Measurements from ENCODE around the gene TENM4.

TENM4 gene

GRCh38 chr11:79447038-79447786 is 6.4 kb upstream of the TENM4 start:
- DNase-seq = no peak

GRCh38 chr11:79444923-79445322 is 4.1 kb upstream of the TENM4 start:
- no peak for DNase-seq

GRCh38 chr11:79441461-79441875 is 638 bp upstream of the TENM4 start:
- DNase-seq = no peak

- peak; percentile 81 for DNase-seq
Measured at GRCh38 chr11:79439886-79440570, 802 bp downstream of the TENM4 start.

- no peak for DNase-seq
Measured at GRCh38 chr11:79439410-79439885, 1.4 kb downstream of the TENM4 start.

- peak; percentile 20 for DNase-seq
Measured at GRCh38 chr11:79438631-79439409, 2.0 kb downstream of the TENM4 start.

- DNase-seq = peak; percentile 31
Measured at GRCh38 chr11:79437981-79438630, 2.7 kb downstream of the TENM4 start.

GRCh38 chr11:79437278-79437980 is 3.4 kb downstream of the TENM4 start:
- peak; percentile 31 for DNase-seq

GRCh38 chr11:79436919-79437277 is 3.9 kb downstream of the TENM4 start:
- no peak for DNase-seq

GRCh38 chr11:79434283-79434682 is 6.5 kb downstream of the TENM4 start:
- DNase-seq = no peak

GRCh38 chr11:79432138-79432537 is 8.7 kb downstream of the TENM4 start:
- no peak for DNase-seq

- DNase-seq = no peak
Measured at GRCh38 chr11:79431535-79431934, 9.3 kb downstream of the TENM4 start.

- no peak for DNase-seq
Measured at GRCh38 chr11:79430280-79430679, 10.6 kb downstream of the TENM4 start.

GRCh38 chr11:79428406-79428805 is 12.4 kb downstream of the TENM4 start:
- no peak for DNase-seq

- DNase-seq = no peak
Measured at GRCh38 chr11:79427611-79428327, 13.1 kb downstream of the TENM4 start.

GRCh38 chr11:79427126-79427525 is 13.7 kb downstream of the TENM4 start:
- no peak for DNase-seq

GRCh38 chr11:79425463-79425862 is 15.4 kb downstream of the TENM4 start:
- no peak for DNase-seq

- DNase-seq = no peak
Measured at GRCh38 chr11:79423736-79424135, 17.1 kb downstream of the TENM4 start.

GRCh38 chr11:79422866-79423265 is 18.0 kb downstream of the TENM4 start:
- DNase-seq = no peak

GRCh38 chr11:79421820-79422219 is 19.0 kb downstream of the TENM4 start:
- DNase-seq = no peak

GRCh38 chr11:79419120-79419519 is 21.7 kb downstream of the TENM4 start:
- no peak for DNase-seq

- DNase-seq = no peak
Measured at GRCh38 chr11:79418241-79418640, 22.6 kb downstream of the TENM4 start.
